Subcutaneous adipose tissue (tissue), 4 donors: ENCODE results near the gene FBXO39. TPM values are rescaled to one million over a fixed set of nuclear protein-coding genes. Genes with fewer than 3 reads are reported as not detected.

Source experiments
- total RNA-seq, 4 donors: library from RNA; depleted of rRNA; stranded (reverse); fragments of >200 nt; gene quantifications; one replicate each; pipeline ENCODE4 v1.1.0, GENCODE V29; 2016
- TF ChIP-seq, protein P1 (sequence below): fragments of 450-650 bp; IDR thresholded peaks from one replicate; pipeline ENCODE4 v1.5.1; 2016; ENCODE audit warnings: low read depth, mild to moderate bottlenecking, control low read depth, antibody characterized with exemption, moderate library complexity

The FBXO39 gene
- total RNA-seq, 4 donors from 2014 or later = 0.66 to 4.7 TPM; not detected in 2

DNA sequence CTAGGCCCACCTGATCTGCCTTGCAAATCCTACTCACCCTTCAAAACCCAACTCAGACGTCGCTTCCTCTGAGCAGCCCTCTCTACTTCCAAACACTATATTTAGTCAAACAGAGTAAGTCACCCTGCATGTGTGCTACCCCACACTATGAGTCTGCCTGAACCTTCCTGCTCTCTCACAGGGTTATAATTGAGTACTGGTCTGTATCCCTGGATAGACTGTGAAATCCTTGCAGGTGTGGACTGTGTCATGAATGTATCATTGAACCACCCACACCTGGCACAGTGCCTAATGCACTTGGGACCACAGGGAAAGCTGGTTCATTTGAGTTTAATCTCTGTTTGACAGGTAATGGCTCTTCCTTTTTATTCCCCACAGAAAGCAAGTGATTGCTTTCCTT lies 3.4 kb downstream of the FBXO39 start:
- TF ChIP-seq, protein P1, sequence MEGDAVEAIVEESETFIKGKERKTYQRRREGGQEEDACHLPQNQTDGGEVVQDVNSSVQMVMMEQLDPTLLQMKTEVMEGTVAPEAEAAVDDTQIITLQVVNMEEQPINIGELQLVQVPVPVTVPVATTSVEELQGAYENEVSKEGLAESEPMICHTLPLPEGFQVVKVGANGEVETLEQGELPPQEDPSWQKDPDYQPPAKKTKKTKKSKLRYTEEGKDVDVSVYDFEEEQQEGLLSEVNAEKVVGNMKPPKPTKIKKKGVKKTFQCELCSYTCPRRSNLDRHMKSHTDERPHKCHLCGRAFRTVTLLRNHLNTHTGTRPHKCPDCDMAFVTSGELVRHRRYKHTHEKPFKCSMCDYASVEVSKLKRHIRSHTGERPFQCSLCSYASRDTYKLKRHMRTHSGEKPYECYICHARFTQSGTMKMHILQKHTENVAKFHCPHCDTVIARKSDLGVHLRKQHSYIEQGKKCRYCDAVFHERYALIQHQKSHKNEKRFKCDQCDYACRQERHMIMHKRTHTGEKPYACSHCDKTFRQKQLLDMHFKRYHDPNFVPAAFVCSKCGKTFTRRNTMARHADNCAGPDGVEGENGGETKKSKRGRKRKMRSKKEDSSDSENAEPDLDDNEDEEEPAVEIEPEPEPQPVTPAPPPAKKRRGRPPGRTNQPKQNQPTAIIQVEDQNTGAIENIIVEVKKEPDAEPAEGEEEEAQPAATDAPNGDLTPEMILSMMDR = no peak

DNA sequence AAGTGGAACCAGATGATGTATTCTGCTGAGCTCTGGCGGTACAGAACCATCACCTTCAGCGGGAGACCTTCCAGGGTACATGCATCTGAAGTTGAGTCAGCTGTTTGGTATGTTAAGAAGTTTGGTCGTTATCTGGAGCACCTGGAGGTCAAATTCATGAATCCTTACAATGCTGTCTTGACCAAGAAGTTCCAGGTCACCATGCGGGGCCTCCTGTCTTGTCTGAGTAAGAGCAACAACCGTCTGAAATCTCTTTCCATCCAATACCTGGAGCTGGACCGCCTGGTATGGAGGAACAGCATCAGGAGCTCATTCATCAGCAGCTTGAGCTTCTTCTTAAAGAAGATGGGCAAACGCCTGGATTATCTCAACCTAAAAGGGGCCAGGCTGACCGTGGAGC lies 4.0 kb downstream of the FBXO39 start:
- TF ChIP-seq, protein P1 = no peak

DNA sequence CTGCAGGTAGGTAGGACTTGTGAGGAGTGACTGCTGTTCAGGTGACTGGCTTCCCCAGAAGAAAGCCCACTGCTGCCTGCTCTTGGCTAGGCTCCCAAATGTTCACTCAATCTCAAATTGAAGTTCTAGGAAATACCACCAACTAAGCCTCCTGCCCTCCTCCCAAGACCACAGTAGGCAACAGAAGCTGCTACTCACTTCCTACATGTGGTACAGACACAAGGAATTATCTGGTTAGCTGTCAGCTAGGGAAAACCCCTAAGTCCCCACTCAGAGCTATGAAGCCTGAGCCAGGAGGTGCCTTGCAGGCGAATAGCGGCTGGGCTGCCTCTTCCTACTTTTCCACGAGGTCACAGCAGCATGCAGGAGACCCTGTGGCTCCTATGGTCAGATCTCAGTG lies 4.9 kb downstream of the FBXO39 start:
- TF ChIP-seq, protein P1 = no peak

DNA sequence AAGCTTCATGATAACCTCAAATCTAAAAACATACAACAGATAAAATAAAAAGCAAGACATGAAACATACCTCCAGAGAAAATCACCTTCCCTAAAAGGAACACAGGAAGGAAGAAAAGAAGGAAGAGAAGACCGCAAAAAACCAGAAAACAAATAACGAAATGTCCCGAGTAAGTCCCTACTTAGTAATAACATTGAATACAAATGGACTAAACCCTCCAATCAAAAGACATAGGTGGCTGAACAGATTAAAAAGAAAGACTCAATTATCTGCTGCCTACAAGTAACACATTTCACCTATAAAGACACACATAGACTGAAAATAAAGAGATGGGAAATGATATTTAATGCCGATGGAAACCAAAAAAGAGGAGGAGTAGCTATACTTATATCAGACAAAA lies 6.2 kb downstream of the FBXO39 start:
- TF ChIP-seq, protein P1 = no peak

DNA sequence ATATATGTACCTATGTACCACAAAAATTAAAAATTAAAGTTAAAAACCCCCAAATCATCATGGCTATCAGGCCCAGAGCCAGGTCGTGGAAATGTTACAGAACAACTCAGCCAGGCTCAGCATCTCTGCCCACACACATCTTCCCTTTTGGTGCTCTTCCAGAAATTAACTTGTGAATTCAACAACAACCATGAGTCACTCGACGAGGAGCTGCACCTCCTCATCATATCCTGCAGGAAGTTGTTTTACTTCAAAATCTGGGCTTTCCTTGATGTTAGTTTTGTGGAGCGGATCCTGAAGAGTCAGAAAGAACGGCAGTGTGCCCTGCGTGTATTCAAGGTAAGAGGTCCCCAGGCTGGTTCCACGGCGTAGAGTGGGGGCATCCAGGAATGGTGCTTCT lies 10.6 kb downstream of the FBXO39 start:
- TF ChIP-seq, protein P1 = no peak

DNA sequence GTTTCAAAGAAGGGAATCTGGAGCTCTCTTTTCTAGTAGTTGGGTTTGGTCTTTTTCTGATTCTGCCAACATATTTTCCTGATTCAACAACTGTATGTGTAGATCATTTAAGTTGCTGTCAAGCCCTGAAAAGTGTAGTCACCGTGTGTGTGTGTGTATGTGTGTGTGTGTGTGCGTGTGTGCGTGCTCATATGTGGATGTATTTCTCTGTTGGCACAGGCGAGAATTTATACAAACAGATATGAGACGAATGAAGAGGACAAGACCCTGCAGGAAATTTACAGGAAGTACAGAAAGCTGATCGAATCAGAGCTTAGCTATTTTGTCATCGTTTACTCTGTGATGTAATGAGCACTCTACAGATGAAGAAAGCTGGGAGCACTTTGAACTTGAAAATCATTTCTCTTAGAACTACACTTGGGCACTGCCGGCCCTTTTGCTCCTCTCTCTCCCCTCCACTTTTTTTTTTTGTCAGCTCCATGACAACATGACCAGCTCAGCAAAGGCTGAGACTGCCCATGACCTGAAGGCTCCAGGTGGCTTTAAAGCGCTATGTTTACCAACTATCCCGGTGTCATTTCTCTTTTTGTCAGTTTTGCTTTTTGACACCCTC lies 11.2 kb downstream of the FBXO39 start:
- TF ChIP-seq, protein P1 = no peak

DNA sequence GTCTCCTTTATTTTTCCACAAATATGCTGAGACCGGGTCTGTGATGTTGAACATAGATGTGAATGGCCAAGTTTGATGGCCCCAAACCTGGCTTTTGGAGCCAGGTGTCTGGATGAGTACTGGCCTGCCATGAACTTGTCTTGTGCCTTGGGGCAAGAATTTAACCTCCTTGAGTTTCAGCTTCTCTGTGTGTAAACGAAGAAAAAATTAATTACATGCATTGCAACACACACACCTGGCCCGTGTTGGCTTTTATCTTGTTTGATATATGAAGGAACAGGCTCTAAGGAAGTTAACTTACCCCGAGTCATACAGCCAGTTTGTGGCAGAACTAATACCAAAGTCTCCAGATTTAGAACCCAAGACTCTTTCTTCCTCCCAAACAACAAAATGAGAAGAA lies 13.1 kb downstream of the FBXO39 start:
- TF ChIP-seq, protein P1 = no peak
